ENCODE data around the gene HGF. TPM values are rescaled to one million over a fixed set of nuclear protein-coding genes. Genes with fewer than 3 reads are reported as not detected.

Gene HGF
- total RNA-seq, 1 donor from 2014 or later, result 4.9 TPM

- H3K27me3 Mint-ChIP-seq, result peaks cover 9% of the 10 kb centered on the region
- no peaks in the 10 kb centered on the region for H3K36me3 Mint-ChIP-seq
- no peak overlapping the region for H3K4me3 Mint-ChIP-seq
- H3K4me1 Mint-ChIP-seq (ENCODE audit: unreplicated experiment), result peaks cover 12% of the 10 kb centered on the region
- no peaks in the 10 kb centered on the region for H3K9me3 Mint-ChIP-seq
- TF ChIP-seq, protein P1, sequence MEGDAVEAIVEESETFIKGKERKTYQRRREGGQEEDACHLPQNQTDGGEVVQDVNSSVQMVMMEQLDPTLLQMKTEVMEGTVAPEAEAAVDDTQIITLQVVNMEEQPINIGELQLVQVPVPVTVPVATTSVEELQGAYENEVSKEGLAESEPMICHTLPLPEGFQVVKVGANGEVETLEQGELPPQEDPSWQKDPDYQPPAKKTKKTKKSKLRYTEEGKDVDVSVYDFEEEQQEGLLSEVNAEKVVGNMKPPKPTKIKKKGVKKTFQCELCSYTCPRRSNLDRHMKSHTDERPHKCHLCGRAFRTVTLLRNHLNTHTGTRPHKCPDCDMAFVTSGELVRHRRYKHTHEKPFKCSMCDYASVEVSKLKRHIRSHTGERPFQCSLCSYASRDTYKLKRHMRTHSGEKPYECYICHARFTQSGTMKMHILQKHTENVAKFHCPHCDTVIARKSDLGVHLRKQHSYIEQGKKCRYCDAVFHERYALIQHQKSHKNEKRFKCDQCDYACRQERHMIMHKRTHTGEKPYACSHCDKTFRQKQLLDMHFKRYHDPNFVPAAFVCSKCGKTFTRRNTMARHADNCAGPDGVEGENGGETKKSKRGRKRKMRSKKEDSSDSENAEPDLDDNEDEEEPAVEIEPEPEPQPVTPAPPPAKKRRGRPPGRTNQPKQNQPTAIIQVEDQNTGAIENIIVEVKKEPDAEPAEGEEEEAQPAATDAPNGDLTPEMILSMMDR (conservative IDR thresholded peaks at IDR 0.05), result no peak
- no peak overlapping the region for H3K27ac Mint-ChIP-seq
- no peak for DNase-seq (ENCODE audit: extremely low spot score, unreplicated experiment)
Observed at GRCh38 chr7:81669476-81670105, 100.3 kb downstream of the HGF start.

- Mint-ChIP-seq H3K4me1 (ENCODE audit: unreplicated experiment) (peaks cover 20% of the 10 kb centered on the region), H3K4me3 (no peak overlapping the region), H3K27me3 (peaks cover 20% of the 10 kb centered on the region), H3K27ac (no peak overlapping the region), H3K9me3 (peaks cover under 1% of the 10 kb centered on the region), H3K36me3 (no peaks in the 10 kb centered on the region)
- DNase-seq (ENCODE audit: extremely low spot score, unreplicated experiment), result no peak
- TF ChIP-seq, protein P1 (conservative IDR thresholded peaks at IDR 0.05), result no peak
Observed at GRCh38 chr7:81666209-81666608, 103.6 kb downstream of the HGF start.

- Mint-ChIP-seq H3K27ac (no peak overlapping the region), H3K4me3 (no peak overlapping the region), H3K27me3 (peaks cover 23% of the 10 kb centered on the region)
Observed at GRCh38 chr7:81665236-81665635, 104.6 kb downstream of the HGF start.

DNA sequence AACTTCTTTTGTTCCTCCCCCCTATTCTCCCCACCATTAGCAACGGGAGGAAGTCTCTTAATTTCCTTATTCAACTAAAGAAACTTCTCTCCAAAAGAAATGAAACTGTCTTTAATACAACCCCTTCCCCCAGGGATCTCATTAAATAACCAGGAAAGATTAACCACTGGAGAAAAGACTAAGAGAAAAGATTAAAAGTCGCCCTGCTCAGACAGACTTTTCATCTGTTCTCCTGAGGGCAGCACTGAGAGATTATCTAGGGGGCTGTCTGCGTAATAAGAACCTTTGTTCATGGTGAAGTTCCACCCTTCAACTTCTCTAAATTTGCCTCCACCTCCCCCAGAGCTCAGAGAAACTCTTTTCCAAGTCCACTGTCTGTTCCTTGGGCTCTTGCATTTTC, 105.5 kb downstream of the HGF start:
- TF ChIP-seq, protein P1 (conservative IDR thresholded peaks at IDR 0.05), result no peak
- Mint-ChIP-seq H3K36me3 (no peaks in the 10 kb centered on the region), H3K27ac (no peak overlapping the region), H3K27me3 (peaks cover 26% of the 10 kb centered on the region), H3K4me3 (no peak overlapping the region), H3K4me1 (ENCODE audit: unreplicated experiment) (peaks cover 14% of the 10 kb centered on the region), H3K9me3 (peaks cover 10% of the 10 kb centered on the region)
- DNase-seq (ENCODE audit: extremely low spot score, unreplicated experiment), result no peak

More at GRCh38 chr7:81665236-81665635, 104.6 kb downstream of the HGF start:
- Mint-ChIP-seq H3K36me3 (no peaks in the 10 kb centered on the region), H3K4me1 (ENCODE audit: unreplicated experiment) (peaks cover 20% of the 10 kb centered on the region), H3K9me3 (peaks cover 6% of the 10 kb centered on the region)
- DNase-seq (ENCODE audit: extremely low spot score, unreplicated experiment), result no peak
- TF ChIP-seq, protein P1 (conservative IDR thresholded peaks at IDR 0.05), result no peak

- peaks cover 26% of the 10 kb centered on the region for H3K27me3 Mint-ChIP-seq
- no peaks in the 10 kb centered on the region for H3K36me3 Mint-ChIP-seq
- H3K27ac Mint-ChIP-seq, result no peak overlapping the region
- peaks cover 14% of the 10 kb centered on the region for H3K4me1 Mint-ChIP-seq (ENCODE audit: unreplicated experiment)
- DNase-seq (ENCODE audit: extremely low spot score, unreplicated experiment), result no peak
- H3K4me3 Mint-ChIP-seq, result no peak overlapping the region
- peaks cover 10% of the 10 kb centered on the region for H3K9me3 Mint-ChIP-seq
- TF ChIP-seq, protein P1 (conservative IDR thresholded peaks at IDR 0.05), result no peak
Observed at GRCh38 chr7:81662531-81662930, 107.3 kb downstream of the HGF start.

All from type B pancreatic cell (in vitro differentiated cells).